Bronchial epithelial cell (primary cell): ENCODE results near the gene TMEM170B. TPM values are rescaled to one million over a fixed set of nuclear protein-coding genes. Genes with fewer than 3 reads are reported as not detected.
A peak's percentile ranks its signal among the peaks of the same experiment; 100 is the strongest.
"Not testable (repeated sequence)": the region's sequence is repeated elsewhere in the genome, so short reads cannot be mapped to it uniquely, and the experiment has no call there.

Experiments
- DNase-seq: peaks from one replicate; pipeline ENCODE4 v3.0.0-alpha.2; 2010; ENCODE audit warnings: low read depth
- FAIRE-seq: peaks from 2 replicates; lab custom pipeline; 2011; peaks lifted over from hg19 to GRCh38; lab: Jason Lieb, UNC
- H3K27me3 ChIP-seq: 2 replicates; pipeline ENCODE4 v1.5.1; 2011; ENCODE audit warnings: low read length; ENCODE audit not compliant: control insufficient read depth, insufficient read depth
- H3K36me3 ChIP-seq: 2 replicates; pipeline ENCODE4 v1.5.1; 2011; ENCODE audit warnings: low read length; ENCODE audit not compliant: control insufficient read depth, insufficient read depth
- H3K4me3 ChIP-seq: 2 replicates; pipeline ENCODE4 v1.5.1; 2011; ENCODE audit warnings: mild to moderate bottlenecking, low read depth, low read length, control low read depth
- total RNA-seq: library from RNA; depleted of rRNA; stranded (reverse); fragments of >200 nt; gene quantifications from 2 replicates; pipeline ENCODE4 v1.2.1, GENCODE V29; 2014
- TF ChIP-seq, protein P1 (sequence below): IDR thresholded peaks from 2 replicates; pipeline ENCODE4 v1.5.1; 2011; ENCODE audit warnings: mild to moderate bottlenecking, moderate library complexity, low read length, control low read depth, inconsistent platforms; ENCODE audit not compliant: insufficient read depth, severe bottlenecking

Gene TMEM170B
- total RNA-seq, 1 donor from 2014 or later: under 0.01 TPM

DNA sequence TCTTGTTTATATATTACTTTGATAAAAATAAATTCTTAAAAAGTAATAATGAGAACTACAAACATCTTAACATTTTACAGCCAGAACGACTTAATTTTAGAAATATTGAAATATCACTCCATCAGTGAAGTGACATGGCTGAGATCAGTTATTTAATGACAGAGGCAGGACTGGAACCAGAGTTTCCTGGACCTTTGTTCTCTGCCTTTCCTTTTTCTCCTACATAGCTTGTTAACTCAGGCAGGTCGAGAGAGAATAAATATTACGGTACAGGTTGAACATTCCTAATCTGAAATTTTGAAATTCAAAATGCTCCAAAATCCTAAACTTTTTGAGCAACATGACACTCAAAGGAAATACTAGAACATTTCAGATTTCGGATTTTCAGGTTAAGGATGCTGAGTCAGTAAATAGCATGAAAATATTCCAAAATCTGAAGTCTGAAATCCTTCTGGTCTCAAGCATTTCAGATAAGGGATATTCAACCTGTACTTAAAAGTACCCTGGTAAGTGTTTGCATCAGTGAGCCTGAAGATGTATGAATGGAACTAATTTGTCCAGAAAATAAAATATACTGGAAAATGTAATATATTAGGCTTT is 6.5 kb downstream of the TMEM170B start:
- DNase-seq (no peak), FAIRE-seq (no peak)
- no peak overlapping the region for H3K4me3 ChIP-seq
- H3K36me3 ChIP-seq: no peaks in the 10 kb centered on the region
- H3K27me3 ChIP-seq: no peaks in the 10 kb centered on the region
- TF ChIP-seq, protein P1, sequence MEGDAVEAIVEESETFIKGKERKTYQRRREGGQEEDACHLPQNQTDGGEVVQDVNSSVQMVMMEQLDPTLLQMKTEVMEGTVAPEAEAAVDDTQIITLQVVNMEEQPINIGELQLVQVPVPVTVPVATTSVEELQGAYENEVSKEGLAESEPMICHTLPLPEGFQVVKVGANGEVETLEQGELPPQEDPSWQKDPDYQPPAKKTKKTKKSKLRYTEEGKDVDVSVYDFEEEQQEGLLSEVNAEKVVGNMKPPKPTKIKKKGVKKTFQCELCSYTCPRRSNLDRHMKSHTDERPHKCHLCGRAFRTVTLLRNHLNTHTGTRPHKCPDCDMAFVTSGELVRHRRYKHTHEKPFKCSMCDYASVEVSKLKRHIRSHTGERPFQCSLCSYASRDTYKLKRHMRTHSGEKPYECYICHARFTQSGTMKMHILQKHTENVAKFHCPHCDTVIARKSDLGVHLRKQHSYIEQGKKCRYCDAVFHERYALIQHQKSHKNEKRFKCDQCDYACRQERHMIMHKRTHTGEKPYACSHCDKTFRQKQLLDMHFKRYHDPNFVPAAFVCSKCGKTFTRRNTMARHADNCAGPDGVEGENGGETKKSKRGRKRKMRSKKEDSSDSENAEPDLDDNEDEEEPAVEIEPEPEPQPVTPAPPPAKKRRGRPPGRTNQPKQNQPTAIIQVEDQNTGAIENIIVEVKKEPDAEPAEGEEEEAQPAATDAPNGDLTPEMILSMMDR: no peak

DNA sequence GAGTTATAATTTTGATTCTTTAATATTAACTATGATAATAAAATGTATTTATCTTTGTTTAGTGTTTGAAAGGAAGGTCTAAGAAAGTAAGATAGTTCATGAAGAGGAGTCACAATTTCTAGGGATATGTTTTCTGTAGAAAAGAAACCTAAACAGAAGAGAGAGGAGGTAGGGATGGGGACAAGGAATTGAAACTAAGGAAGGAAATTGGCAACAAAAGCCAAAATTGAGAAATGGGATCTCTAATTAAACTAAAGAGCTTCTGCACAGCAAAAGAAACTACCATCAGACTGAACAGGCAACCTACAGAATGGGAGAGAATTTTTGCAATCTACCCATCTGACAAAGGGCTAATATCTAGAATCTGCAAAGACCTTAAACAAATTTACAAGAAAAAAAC is 10.3 kb downstream of the TMEM170B start:
- not testable (repeated sequence) for H3K27me3 ChIP-seq, H3K36me3 ChIP-seq, H3K4me3 ChIP-seq, FAIRE-seq, DNase-seq

DNA sequence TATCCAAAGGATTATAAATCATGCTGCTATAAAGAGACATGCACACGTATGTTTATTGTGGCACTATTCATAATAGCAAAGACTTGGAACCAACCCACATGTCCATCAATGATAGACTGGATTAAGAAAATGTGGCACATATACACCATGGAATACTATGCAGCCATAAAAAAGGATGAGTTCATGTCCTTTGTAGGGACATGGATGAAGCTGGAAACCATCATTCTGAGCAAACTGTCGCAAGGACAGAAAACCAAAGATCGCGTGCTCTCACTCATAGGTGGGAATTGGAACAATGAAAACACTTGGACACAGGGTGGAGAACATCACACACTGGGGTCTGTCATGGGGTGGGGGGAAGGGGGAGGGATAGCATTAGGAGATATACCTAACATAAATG is 11.0 kb downstream of the TMEM170B start:
- not testable (repeated sequence) for H3K4me3 ChIP-seq, H3K27me3 ChIP-seq, DNase-seq, FAIRE-seq, H3K36me3 ChIP-seq

DNA sequence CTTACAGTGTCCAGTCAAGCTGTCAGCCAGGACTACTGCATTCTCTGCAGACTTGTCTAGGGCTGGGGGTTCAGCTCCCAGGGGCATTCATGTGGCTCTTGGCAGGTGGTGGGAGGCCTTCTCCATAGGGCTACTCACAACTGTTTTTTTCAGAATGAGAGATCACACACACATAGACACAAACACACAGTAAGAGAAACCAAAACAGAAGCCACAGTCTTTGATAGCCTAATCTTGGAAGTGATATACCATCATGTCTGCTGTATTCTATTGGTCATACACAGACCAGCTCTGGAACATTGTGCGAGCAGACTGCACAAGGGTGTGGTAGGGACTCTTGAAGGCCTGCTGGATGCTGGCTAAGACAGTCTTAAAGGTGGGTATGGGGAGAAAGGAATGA is 13.5 kb downstream of the TMEM170B start:
- Histone ChIP-seq H3K4me3 (no peak overlapping the region), H3K27me3 (no peaks in the 10 kb centered on the region), H3K36me3 (no peaks in the 10 kb centered on the region)
- TF ChIP-seq, protein P1: no peak
- no peak for FAIRE-seq
- no peak for DNase-seq

DNA sequence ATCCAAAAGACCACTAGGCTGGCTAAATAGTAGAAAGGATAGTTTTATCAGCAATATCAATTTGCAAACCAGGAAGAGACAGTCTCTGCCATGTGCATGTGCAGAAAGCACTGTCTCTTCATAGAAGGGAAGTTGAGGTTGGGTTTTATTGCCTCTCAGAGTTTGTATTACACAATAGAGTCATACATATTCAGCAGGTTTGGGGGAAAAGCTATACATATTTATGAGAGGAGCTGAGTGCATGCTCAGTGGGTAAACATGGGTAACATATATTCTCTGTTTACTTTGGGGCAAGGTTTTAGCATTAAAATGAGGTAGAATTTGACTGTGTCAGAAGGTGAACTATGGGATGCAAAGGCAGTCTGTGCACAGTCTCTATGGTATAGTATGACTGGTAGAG is 14.9 kb downstream of the TMEM170B start:
- FAIRE-seq (no peak), DNase-seq (no peak)
- Histone ChIP-seq H3K27me3 (no peaks in the 10 kb centered on the region), H3K4me3 (no peak overlapping the region), H3K36me3 (no peaks in the 10 kb centered on the region)
- TF ChIP-seq, protein P1: no peak

DNA sequence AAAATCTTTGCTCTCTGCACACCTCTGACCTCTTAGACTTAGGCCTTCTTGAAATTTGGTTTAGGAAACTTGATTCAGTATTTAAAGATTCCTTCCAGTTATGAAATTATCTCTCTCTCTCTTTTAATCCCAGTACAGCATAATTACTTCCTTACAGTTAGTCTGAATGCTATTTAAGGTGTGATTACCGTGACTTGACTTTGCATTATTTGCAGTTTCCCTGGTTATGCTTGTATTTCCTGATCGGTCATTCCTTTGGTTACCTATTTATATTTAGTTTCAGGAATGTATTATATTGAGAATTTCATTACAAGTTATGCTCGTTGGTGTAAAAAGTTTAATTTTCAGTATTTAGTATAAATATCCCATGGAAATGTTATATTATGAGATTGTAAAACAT is 16.3 kb downstream of the TMEM170B start:
- Histone ChIP-seq H3K4me3 (no peak overlapping the region), H3K36me3 (no peaks in the 10 kb centered on the region), H3K27me3 (no peaks in the 10 kb centered on the region)
- DNase-seq: no peak
- TF ChIP-seq, protein P1: no peak
- FAIRE-seq: no peak

DNA sequence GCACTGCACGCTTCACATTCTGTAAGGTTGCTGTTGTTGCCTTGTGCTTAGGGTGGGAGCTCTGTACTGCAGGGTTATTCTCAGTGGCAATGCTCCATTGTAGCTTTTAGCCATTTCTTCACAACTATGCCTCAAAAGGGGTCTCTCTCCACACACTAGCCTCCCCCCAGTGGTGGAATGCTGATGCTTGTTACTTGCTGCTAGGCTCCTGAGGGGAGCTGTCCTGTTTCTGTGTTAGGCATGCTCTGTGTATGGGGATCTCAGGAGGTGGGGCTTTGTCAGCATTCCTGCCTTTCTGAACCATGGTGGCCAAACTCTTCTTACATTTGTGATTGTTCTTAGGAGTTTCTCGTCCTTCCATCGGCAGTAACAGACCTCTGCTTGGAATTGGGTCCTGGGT is 18.8 kb downstream of the TMEM170B start:
- DNase-seq: no peak
- FAIRE-seq: peak; percentile 72
- Histone ChIP-seq H3K4me3 (no peak overlapping the region), H3K27me3 (no peaks in the 10 kb centered on the region), H3K36me3 (no peaks in the 10 kb centered on the region)
- TF ChIP-seq, protein P1: no peak
